ENCODE data around the gene OR52B2. TPM values are rescaled to one million over a fixed set of nuclear protein-coding genes. Genes with fewer than 3 reads are reported as not detected.

The OR52B2 gene
- total and polyA plus RNA-seq, 12 donors, result not detected

- Histone ChIP-seq H3K27me3 (no peaks in the 10 kb centered on the region), H3K4me1 (peaks cover 0 to 39% (median 0%) of the 10 kb centered on the region in 9 donors), H3K36me3 (peaks cover 0 to 25% (median 0%) of the 10 kb centered on the region in 9 donors), H3K4me3 (no peak overlapping the region), H3K27ac (peak overlapping the region in 1 of 10 donors; percentile 68), H3K9me3 (no peaks in the 10 kb centered on the region)
- intact Hi-C loops (cut with DNase I), result no loop called here
- no peak for ATAC-seq
- no peak for TF ChIP-seq CTCF (IDR thresholded peaks at IDR 0.05)
- DNase-seq, result no peak
- WGBS, 2 donors, result 88 to 93% methylated on average over 2 of the region's 2 CpGs
Measured at GRCh38 chr11:6201481-6201880, 31.4 kb upstream of the OR52B2 start.

- TF ChIP-seq CTCF (IDR thresholded peaks at IDR 0.05), result no peak
- Histone ChIP-seq H3K4me1 (peaks cover 0 to 39% (median 0%) of the 10 kb centered on the region in 9 donors), H3K27ac (peak overlapping the region in 1 of 10 donors; percentile 68), H3K9me3 (no peaks in the 10 kb centered on the region), H3K27me3 (no peaks in the 10 kb centered on the region), H3K4me3 (no peak overlapping the region), H3K36me3 (peaks cover 0 to 20% (median 0%) of the 10 kb centered on the region in 9 donors)
- ATAC-seq (peak in 4 of 8 donors; percentile 50 to 61 (median 54)), DNase-seq (peak; percentile 19 to 26)
- intact Hi-C loops (cut with DNase I), result no loop called here
- WGBS, 2 donors, result 75 to 79% methylated on average over 4 of the region's 4 CpGs
Measured at GRCh38 chr11:6200975-6201374, 30.8 kb upstream of the OR52B2 start.

DNA sequence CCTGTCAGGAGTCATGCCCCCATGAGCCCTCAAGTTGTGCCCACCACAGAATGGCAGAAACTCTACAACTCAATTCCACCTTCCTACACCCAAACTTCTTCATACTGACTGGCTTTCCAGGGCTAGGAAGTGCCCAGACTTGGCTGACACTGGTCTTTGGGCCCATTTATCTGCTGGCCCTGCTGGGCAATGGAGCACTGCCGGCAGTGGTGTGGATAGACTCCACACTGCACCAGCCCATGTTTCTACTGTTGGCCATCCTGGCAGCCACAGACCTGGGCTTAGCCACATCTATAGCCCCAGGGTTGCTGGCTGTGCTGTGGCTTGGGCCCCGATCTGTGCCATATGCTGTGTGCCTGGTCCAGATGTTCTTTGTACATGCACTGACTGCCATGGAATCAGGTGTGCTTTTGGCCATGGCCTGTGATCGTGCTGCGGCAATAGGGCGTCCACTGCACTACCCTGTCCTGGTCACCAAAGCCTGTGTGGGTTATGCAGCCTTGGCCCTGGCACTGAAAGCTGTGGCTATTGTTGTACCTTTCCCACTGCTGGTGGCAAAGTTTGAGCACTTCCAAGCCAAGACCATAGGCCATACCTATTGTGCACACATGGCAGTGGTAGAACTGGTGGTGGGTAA is 29.2 kb upstream of the OR52B2 start, which contains the start of gene OR52W1:
Gene OR52W1 (plus strand): TSS at position 51 of the 637 bp plus-strand sequence. CDS start 0 bp downstream, at position 51.
- no peak for TF ChIP-seq CTCF (IDR thresholded peaks at IDR 0.05)
- Histone ChIP-seq H3K4me3 (no peak within 1 kb of the TSS), H3K27me3 (no peaks in the 10 kb centered on the region), H3K9me3 (no peaks in the 10 kb centered on the region), H3K36me3 (peaks cover 0 to 4% (median 0%) of the 10 kb centered on the region in 9 donors), H3K27ac (no peak within 1 kb of the TSS), H3K4me1 (peaks cover 0 to 39% (median 0%) of the 10 kb centered on the region in 9 donors)
- intact Hi-C loops (cut with DNase I), result no loop called here
- DNase-seq (no peak), ATAC-seq (no peak)
- WGBS, 2 donors, result 94 to 98% methylated on average over 5 of the region's 5 CpGs

GRCh38 chr11:6197466-6198200 is 27.5 kb upstream of the OR52B2 start:
- no peak for DNase-seq
- H3K36me3 ChIP-seq, result no peaks in the 10 kb centered on the region
- no peak for TF ChIP-seq CTCF (IDR thresholded peaks at IDR 0.05)
- H3K9me3 ChIP-seq, result no peaks in the 10 kb centered on the region
- no peak for ATAC-seq
- no peak overlapping the region for H3K27ac ChIP-seq
- intact Hi-C loops (cut with DNase I), result no loop called here
- H3K4me1 ChIP-seq, result peaks cover 0 to 31% (median 0%) of the 10 kb centered on the region in 9 donors
- H3K4me3 ChIP-seq, result no peak overlapping the region
- no peaks in the 10 kb centered on the region for H3K27me3 ChIP-seq
- WGBS, 2 donors, result 81 to 84% methylated on average over 4 of the region's 4 CpGs
